ENCODE data around the gene TMEM129. TPM values are rescaled to one million over a fixed set of nuclear protein-coding genes. Genes with fewer than 3 reads are reported as not detected.

Gene TMEM129
- total and polyA plus RNA-seq, 10 of the 15 experiments (the other 5 are each of a cell fraction or from before 2014, with no cell fraction given) = 0.19 to 24.9 (median 13.2) TPM

DNA sequence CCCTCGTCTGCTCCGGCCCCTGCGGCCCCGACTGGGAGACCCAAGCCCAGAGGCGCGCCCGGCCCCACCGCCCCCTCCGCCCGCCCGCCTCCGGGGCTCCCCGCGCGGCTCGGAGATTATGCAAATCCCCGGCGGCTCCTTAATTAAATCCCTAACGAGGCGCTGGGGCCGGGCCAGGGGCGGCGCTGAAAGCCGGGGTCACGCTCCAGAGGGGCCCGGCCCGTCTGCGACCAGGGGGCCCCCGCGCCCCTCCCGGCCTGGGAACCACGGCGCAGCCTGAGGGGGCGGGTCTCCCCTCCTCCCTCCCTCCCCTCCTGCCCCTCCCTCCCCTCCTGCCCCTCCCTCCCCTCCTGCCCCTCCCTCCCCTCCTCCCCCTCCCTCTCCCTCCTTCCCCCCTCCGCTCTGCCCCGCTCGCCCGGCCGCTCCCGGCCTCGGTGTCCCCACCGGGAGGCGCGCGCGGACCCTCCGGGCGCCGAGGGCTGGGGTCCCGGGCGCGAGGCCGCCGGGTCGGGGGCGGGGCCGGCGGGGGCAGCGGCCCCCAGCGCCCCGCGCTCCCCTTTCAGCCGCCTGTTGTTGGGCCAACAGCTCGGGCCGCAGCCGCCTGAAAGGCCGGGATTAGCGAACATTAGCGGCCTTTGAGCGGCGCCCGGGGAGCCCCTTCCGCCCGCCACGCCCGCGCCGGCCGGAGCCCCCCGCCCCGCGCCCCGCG is 46.1 kb upstream of the TMEM129 start:
- no peak overlapping the region for H3K4me2 ChIP-seq (ENCODE audit: control insufficient read depth, insufficient read depth)
- H3K36me3 ChIP-seq (ENCODE audit: control insufficient read depth in 2 of 2, insufficient read depth in 2 of 2, low read length in 1 of 2) = no peaks in the 10 kb centered on the region
- CTCF ChIA-PET = interaction anchor here (0.8 kb wide), 1 partner anchor 11 kb away, joined by 3 read pairs; no protein-coding TSS in a partner anchor
- H3K4me1 ChIP-seq (ENCODE audit: control insufficient read depth, insufficient read depth, low read length) = peaks cover 9% of the 10 kb centered on the region
- no peak overlapping the region for H3K27ac ChIP-seq (ENCODE audit: control insufficient read depth, insufficient read depth)
- H3K9me3 ChIP-seq (replicated peaks; ENCODE audit: control insufficient read depth, insufficient read depth, low read length) = no peaks in the 10 kb centered on the region
- peak; percentile 11; the same call in 1 of the 3 replicates for ATAC-seq
- no peak for DNase-seq (ENCODE audit: low read depth, low spot score)
- FAIRE-seq = no peak
- RAD21 ChIA-PET (ENCODE audit: unreplicated experiment) = no interaction called here
- WGBS (ENCODE audit: insufficient coverage, insufficient replicate concordance, low lambda C conversion rate, missing lambda C conversion rate) = under 1% methylated on average over 25 of the region's 84 CpGs
- no peak overlapping the region for H2AFZ ChIP-seq (ENCODE audit: control insufficient read depth, low read depth, low read length)
- in situ Hi-C loops (cut with MboI) = no loop called here
- POLR2A ChIA-PET = no interaction called here
- H3K4me3 ChIP-seq = no peak overlapping the region
- no TSS peak for BruUV-seq (replicated peaks)
- intact Hi-C loops (cut with micrococcal nuclease; ENCODE audit: unreplicated experiment) = no loop called here
- SMC1A ChIA-PET (ENCODE audit: uncharacterized antibody, unreplicated experiment) = no interaction called here
- no peak overlapping the region for H3K9ac ChIP-seq (ENCODE audit: control insufficient read depth, insufficient read depth, low read length)
- H3K27me3 ChIP-seq (replicated peaks in 1 of 2; ENCODE audit: control insufficient read depth in 2 of 2, insufficient read depth in 2 of 2, low read length in 1 of 2) = peaks cover 3% of the 10 kb centered on the region in 2 experiments; a peak in 1 of 4 replicates
- no peaks in the 10 kb centered on the region for H4K20me1 ChIP-seq (ENCODE audit: control insufficient read depth, insufficient read depth)
- no peaks in the 10 kb centered on the region for H3K79me2 ChIP-seq (ENCODE audit: control insufficient read depth, insufficient read depth, low read length)
- TF ChIP-seq JUNB (IDR thresholded peaks at IDR 0.05) (no peak), CBX5 (IDR thresholded peaks at IDR 0.05; ENCODE audit: low read depth) (no peak), ZNF217 (IDR thresholded peaks at IDR 0.05) (no peak), RAD21 (IDR thresholded peaks at IDR 0.05; ENCODE audit: insufficient read depth, low read depth, low read length) (no peak), EED (IDR thresholded peaks at IDR 0.05; ENCODE audit: low read depth) (no peak), BACH1 (IDR thresholded peaks at IDR 0.05; ENCODE audit: borderline replicate concordance) (no peak), PAX8 (IDR thresholded peaks at IDR 0.05) (no peak), POLR2AphosphoS5 (IDR thresholded peaks at IDR 0.05; ENCODE audit: low read length) (no peak), MEF2A (IDR thresholded peaks at IDR 0.05; ENCODE audit: insufficient read depth, low read depth, low read length) (no peak), HDAC6 (IDR thresholded peaks at IDR 0.05; ENCODE audit: unreplicated experiment) (no peak), GATAD2B (conservative IDR thresholded peaks at IDR 0.05; ENCODE audit: low read depth) (no peak), SIN3A (IDR thresholded peaks at IDR 0.05; ENCODE audit: low read depth, low read length) (no peak)
- TF ChIP-seq, protein P1, sequence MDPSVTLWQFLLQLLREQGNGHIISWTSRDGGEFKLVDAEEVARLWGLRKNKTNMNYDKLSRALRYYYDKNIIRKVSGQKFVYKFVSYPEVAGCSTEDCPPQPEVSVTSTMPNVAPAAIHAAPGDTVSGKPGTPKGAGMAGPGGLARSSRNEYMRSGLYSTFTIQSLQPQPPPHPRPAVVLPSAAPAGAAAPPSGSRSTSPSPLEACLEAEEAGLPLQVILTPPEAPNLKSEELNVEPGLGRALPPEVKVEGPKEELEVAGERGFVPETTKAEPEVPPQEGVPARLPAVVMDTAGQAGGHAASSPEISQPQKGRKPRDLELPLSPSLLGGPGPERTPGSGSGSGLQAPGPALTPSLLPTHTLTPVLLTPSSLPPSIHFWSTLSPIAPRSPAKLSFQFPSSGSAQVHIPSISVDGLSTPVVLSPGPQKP (IDR thresholded peaks at IDR 0.05; ENCODE audit: low read depth, low read length) = no peak
- TF ChIP-seq, protein P2, sequence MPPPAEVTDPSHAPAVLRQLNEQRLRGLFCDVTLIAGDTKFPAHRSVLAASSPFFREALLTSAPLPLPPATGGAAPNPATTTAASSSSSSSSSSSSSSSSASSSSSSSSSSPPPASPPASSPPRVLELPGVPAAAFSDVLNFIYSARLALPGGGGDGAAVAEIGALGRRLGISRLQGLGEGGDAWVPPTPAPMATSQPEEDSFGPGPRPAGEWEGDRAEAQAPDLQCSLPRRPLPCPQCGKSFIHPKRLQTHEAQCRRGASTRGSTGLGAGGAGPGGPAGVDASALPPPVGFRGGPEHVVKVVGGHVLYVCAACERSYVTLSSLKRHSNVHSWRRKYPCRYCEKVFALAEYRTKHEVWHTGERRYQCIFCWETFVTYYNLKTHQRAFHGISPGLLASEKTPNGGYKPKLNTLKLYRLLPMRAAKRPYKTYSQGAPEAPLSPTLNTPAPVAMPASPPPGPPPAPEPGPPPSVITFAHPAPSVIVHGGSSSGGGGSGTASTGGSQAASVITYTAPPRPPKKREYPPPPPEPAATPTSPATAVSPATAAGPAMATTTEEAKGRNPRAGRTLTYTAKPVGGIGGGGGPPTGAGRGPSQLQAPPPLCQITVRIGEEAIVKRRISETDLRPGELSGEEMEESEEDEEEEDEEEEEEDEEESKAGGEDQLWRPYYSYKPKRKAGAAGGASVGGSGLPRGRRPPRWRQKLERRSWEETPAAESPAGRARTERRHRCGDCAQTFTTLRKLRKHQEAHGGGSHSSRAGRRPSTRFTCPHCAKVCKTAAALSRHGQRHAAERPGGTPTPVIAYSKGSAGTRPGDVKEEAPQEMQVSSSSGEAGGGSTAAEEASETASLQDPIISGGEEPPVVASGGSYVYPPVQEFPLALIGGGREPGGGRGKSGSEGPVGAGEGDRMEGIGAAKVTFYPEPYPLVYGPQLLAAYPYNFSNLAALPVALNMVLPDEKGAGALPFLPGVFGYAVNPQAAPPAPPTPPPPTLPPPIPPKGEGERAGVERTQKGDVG (CRISPR knock-in tag; IDR thresholded peaks at IDR 0.05) = no peak
- TF ChIP-seq, protein P3, sequence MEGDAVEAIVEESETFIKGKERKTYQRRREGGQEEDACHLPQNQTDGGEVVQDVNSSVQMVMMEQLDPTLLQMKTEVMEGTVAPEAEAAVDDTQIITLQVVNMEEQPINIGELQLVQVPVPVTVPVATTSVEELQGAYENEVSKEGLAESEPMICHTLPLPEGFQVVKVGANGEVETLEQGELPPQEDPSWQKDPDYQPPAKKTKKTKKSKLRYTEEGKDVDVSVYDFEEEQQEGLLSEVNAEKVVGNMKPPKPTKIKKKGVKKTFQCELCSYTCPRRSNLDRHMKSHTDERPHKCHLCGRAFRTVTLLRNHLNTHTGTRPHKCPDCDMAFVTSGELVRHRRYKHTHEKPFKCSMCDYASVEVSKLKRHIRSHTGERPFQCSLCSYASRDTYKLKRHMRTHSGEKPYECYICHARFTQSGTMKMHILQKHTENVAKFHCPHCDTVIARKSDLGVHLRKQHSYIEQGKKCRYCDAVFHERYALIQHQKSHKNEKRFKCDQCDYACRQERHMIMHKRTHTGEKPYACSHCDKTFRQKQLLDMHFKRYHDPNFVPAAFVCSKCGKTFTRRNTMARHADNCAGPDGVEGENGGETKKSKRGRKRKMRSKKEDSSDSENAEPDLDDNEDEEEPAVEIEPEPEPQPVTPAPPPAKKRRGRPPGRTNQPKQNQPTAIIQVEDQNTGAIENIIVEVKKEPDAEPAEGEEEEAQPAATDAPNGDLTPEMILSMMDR (IDR thresholded peaks at IDR 0.05 in 2 of 3, conservative IDR thresholded peaks at IDR 0.05 in 1 of 3; ENCODE audit: control insufficient read depth in 2 of 3, extremely low read depth in 1 of 3, insufficient read depth in 1 of 3, low read depth in 3 of 3, low read length in 3 of 3) = no peak
- TF ChIP-seq, protein P4, sequence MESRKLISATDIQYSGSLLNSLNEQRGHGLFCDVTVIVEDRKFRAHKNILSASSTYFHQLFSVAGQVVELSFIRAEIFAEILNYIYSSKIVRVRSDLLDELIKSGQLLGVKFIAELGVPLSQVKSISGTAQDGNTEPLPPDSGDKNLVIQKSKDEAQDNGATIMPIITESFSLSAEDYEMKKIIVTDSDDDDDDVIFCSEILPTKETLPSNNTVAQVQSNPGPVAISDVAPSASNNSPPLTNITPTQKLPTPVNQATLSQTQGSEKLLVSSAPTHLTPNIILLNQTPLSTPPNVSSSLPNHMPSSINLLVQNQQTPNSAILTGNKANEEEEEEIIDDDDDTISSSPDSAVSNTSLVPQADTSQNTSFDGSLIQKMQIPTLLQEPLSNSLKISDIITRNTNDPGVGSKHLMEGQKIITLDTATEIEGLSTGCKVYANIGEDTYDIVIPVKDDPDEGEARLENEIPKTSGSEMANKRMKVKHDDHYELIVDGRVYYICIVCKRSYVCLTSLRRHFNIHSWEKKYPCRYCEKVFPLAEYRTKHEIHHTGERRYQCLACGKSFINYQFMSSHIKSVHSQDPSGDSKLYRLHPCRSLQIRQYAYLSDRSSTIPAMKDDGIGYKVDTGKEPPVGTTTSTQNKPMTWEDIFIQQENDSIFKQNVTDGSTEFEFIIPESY (IDR thresholded peaks at IDR 0.05) = no peak

Data from GM12878 (cell line).